Measurements from ENCODE around the gene HLX. TPM values are rescaled to one million over a fixed set of nuclear protein-coding genes. Genes with fewer than 3 reads are reported as not detected.
A peak's percentile ranks its signal among the peaks of the same experiment; 100 is the strongest.

The HLX gene
- total and polyA plus RNA-seq, 7 donors: 3.2 to 11.6 (median 4.3) TPM

DNA sequence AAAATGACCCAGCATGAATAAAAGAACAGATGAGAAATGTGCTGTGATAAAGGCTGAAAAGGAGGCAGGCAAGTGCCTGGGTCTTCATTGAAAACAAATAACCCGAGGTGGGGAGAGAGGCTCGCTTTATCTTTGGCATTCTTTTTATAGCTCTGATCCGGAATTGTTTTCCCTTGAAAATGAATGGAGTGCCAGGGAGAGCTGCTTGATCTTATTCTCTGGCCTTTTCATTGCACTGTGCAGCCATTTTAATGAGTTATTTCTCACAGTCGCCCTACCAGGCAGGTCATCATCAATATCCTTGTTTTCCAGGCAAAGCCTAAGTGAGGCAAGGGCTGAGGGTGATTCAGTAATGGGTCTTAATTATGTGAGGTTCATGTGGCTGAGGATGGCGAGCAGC, 39.8 kb upstream of the HLX start:
- TF ChIP-seq, protein P1, sequence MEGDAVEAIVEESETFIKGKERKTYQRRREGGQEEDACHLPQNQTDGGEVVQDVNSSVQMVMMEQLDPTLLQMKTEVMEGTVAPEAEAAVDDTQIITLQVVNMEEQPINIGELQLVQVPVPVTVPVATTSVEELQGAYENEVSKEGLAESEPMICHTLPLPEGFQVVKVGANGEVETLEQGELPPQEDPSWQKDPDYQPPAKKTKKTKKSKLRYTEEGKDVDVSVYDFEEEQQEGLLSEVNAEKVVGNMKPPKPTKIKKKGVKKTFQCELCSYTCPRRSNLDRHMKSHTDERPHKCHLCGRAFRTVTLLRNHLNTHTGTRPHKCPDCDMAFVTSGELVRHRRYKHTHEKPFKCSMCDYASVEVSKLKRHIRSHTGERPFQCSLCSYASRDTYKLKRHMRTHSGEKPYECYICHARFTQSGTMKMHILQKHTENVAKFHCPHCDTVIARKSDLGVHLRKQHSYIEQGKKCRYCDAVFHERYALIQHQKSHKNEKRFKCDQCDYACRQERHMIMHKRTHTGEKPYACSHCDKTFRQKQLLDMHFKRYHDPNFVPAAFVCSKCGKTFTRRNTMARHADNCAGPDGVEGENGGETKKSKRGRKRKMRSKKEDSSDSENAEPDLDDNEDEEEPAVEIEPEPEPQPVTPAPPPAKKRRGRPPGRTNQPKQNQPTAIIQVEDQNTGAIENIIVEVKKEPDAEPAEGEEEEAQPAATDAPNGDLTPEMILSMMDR (IDR thresholded peaks at IDR 0.05): no peak
- 74 to 79% (median 77%) methylated on average over 5 of the region's 5 CpGs for WGBS, 3 donors
- H3K4me1 ChIP-seq: no peaks in the 10 kb centered on the region
- H3K4me3 ChIP-seq: no peak overlapping the region
- ATAC-seq: no peak
- H3K9me3 ChIP-seq: no peaks in the 10 kb centered on the region
- no peak overlapping the region for H3K27ac ChIP-seq
- no peaks in the 10 kb centered on the region for H3K36me3 ChIP-seq (ENCODE audit: insufficient read depth in 1 of 2, low read depth in 1 of 2)
- H3K27me3 ChIP-seq (ENCODE audit: insufficient read depth in 3 of 3, low read length in 2 of 3): no peaks in the 10 kb centered on the region
- no peak for DNase-seq
- intact Hi-C loops (cut with DNase I): no loop called here

DNA sequence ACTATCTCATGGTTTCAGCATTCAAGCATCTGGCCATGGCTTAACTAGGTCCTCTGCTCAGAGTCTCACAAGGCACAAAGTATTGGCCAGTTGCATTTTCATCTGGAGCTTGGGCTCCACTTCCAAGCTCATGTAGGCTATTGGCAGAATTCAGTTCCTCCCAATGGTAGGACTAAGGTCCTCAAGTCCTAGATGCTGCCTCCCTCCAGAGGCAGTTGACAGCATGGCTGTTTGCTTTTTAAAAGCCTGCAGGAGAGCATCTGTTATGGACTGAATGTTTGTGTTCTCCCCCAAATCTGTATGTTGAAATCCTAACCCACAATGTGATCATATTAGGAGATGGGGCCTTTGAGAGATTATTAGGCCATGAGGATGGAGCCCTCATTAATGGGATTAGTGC, 38.0 kb upstream of the HLX start:
- DNase-seq: no peak
- Histone ChIP-seq H3K4me1 (no peaks in the 10 kb centered on the region), H3K27ac (no peak overlapping the region), H3K36me3 (ENCODE audit: insufficient read depth in 1 of 2, low read depth in 1 of 2) (no peaks in the 10 kb centered on the region), H3K9me3 (no peaks in the 10 kb centered on the region), H3K4me3 (no peak overlapping the region), H3K27me3 (ENCODE audit: insufficient read depth in 3 of 3, low read length in 2 of 3) (no peaks in the 10 kb centered on the region)
- TF ChIP-seq, protein P1 (IDR thresholded peaks at IDR 0.05): no peak
- intact Hi-C loops (cut with DNase I): no loop called here
- ATAC-seq: no peak

DNA sequence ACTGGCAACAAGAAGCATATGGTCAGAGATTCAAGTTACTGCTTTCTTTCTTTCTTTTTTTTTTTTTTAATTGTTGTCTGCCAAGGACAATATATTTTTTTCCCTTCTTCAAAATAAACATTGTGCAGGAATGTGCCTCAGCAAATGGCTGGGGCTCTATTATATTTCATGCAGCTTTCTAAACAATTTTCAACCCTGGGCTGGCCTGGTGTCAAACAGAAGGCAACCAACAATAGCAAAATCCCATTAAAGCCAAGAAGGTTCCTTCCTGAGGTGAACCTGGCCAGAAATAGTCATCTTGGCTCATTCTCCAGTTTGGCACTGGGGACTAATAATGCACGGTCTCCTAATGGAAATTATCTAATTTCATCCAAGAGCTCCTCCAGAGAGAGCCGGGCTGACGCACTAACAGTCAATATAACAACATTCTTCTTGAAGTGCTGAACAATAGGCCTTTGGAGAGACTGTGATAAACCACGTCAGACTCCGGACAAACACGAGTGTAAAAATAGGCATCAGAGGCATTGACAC, 35.7 kb upstream of the HLX start:
- H3K27me3 ChIP-seq (ENCODE audit: insufficient read depth in 3 of 3, low read length in 2 of 3): no peaks in the 10 kb centered on the region
- no peak overlapping the region for H3K4me3 ChIP-seq
- ATAC-seq: peak in 3 of 4 donors; percentile 49 to 61 (median 58)
- H3K27ac ChIP-seq: no peak overlapping the region
- TF ChIP-seq, protein P1 (IDR thresholded peaks at IDR 0.05): no peak
- no peak for DNase-seq
- H3K9me3 ChIP-seq: peaks cover 6% of the 10 kb centered on the region
- WGBS, 3 donors: 7 to 11% (median 10%) methylated on average over 6 of the region's 6 CpGs
- H3K4me1 ChIP-seq: no peaks in the 10 kb centered on the region
- H3K36me3 ChIP-seq (ENCODE audit: insufficient read depth in 1 of 2, low read depth in 1 of 2): no peaks in the 10 kb centered on the region
- intact Hi-C loops (cut with DNase I): no loop called here

DNA sequence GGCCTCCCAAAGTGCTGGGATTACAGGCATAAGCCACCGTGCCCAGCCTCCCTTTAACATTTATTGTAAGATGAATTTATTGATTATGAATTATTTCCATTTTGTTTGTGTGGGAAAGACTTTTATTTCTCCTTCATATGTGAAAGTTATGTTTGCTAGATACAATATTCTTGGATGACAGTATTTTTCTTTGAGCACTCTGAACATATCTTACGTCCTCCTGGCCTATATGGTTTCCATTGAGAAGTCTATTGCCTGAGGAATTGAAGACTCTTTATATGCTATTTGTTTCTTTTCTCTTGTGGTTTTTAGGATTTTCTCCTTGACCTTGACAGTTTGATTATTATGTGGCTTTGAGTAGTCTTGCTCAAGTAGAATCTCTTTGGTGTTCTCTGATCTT, 26.8 kb upstream of the HLX start:
- ATAC-seq (no peak), DNase-seq (no peak)
- no peaks in the 10 kb centered on the region for H3K27me3 ChIP-seq (ENCODE audit: insufficient read depth in 3 of 3, low read length in 2 of 3)
- peaks cover 50% of the 10 kb centered on the region for H3K9me3 ChIP-seq
- H3K36me3 ChIP-seq (ENCODE audit: insufficient read depth in 1 of 2, low read depth in 1 of 2): no peaks in the 10 kb centered on the region
- intact Hi-C loops (cut with DNase I): no loop called here
- no peak overlapping the region for H3K27ac ChIP-seq
- no peak overlapping the region for H3K4me3 ChIP-seq
- TF ChIP-seq, protein P1 (IDR thresholded peaks at IDR 0.05): no peak
- H3K4me1 ChIP-seq: no peaks in the 10 kb centered on the region
- WGBS, 3 donors: 89 to 98% (median 89%) methylated on average over 2 of the region's 2 CpGs

DNA sequence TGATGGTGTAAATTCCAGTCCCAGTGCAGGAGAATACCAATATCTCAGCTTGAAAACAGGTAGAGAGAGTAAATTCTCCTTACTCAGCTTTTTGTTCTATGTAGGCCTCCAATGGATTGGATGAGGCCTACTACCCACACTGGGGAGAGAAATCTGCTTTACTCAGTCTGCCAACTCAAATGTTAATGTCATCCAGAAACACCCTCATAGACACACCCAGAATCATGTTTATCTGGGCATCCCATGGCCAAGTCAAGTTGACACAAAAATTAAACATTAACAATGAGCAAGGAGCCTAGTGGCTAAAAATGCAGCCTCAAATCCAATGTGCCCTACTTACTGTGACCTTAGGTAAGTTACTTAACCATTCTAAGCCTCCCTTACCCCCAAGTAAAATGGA, 6.9 kb upstream of the HLX start:
- Histone ChIP-seq H3K4me3 (no peak overlapping the region), H3K4me1 (peaks cover 11% of the 10 kb centered on the region), H3K27ac (no peak overlapping the region), H3K27me3 (ENCODE audit: insufficient read depth in 3 of 3, low read length in 2 of 3) (no peaks in the 10 kb centered on the region), H3K9me3 (peaks cover 1% of the 10 kb centered on the region), H3K36me3 (ENCODE audit: insufficient read depth in 1 of 2, low read depth in 1 of 2) (no peaks in the 10 kb centered on the region)
- DNase-seq: no peak
- intact Hi-C loops (cut with DNase I): loop anchor here (2.0 to 10.0 kb wide), 4 partner anchors 330 to 1583 kb away; no protein-coding TSS in a partner anchor
- ATAC-seq: no peak
- TF ChIP-seq, protein P1 (IDR thresholded peaks at IDR 0.05): no peak

Measured in psoas muscle (tissue), 8 donors.